SK-N-SH treated with all-trans-retinoic acid at 6 μM for 48 hours (cell line): ENCODE results near the gene CFAP58.

ENCODE experiments used
- ARNTL ChIP-seq: fragments of 450-650 bp; formaldehyde crosslinking; IDR thresholded peaks from 2 replicates; pipeline ENCODE4 v1.5.0; 2020; ENCODE audit warnings: low read depth, mild to moderate bottlenecking, moderate library complexity, borderline replicate concordance
- CSDC2 ChIP-seq: fragments of 250-450 bp; sonication (Bioruptor Pico); IDR thresholded peaks from 2 replicates; pipeline ENCODE4 v1.5.0; 2020; ENCODE audit warnings: mild to moderate bottlenecking, moderate library complexity
- ESRRG ChIP-seq: fragments of 250-450 bp; sonication (Bioruptor Pico); IDR thresholded peaks from 2 replicates; pipeline ENCODE4 v1.6.1; 2021; ENCODE audit warnings: mild to moderate bottlenecking
- GLIS3 ChIP-seq: fragments of 250-450 bp; sonication (Bioruptor Pico); IDR thresholded peaks from 2 replicates; pipeline ENCODE4 v1.5.0; 2020; ENCODE audit warnings: mild to moderate bottlenecking, moderate library complexity
- ISL1 ChIP-seq: fragments of 250-450 bp; sonication (Bioruptor Pico); IDR thresholded peaks from 2 replicates; pipeline ENCODE4 v2.1.2; 2022; ENCODE audit warnings: mild to moderate bottlenecking, moderate library complexity
- PPARA ChIP-seq: fragments of 250-450 bp; sonication (Bioruptor Pico); IDR thresholded peaks from 2 replicates; pipeline ENCODE4 v1.5.0; 2020; ENCODE audit warnings: mild to moderate bottlenecking, borderline replicate concordance
- SNAI2 ChIP-seq: fragments of 250-450 bp; sonication (Bioruptor Pico); IDR thresholded peaks from 2 replicates; pipeline ENCODE4 v1.5.0; 2020; ENCODE audit warnings: mild to moderate bottlenecking, moderate library complexity
- ZFP3 ChIP-seq: fragments of 250-450 bp; sonication (Bioruptor Pico); IDR thresholded peaks from 2 replicates; pipeline ENCODE4 v1.5.0; 2020; ENCODE audit warnings: mild to moderate bottlenecking, moderate library complexity
- ZFP30 ChIP-seq: fragments of 450-650 bp; formaldehyde crosslinking; IDR thresholded peaks from 2 replicates; pipeline ENCODE4 v1.5.0; 2022; ENCODE audit warnings: mild to moderate bottlenecking, moderate library complexity
- ZNF565 ChIP-seq: fragments of 450-650 bp; formaldehyde crosslinking; conservative IDR thresholded peaks from 2 replicates; pipeline ENCODE4 v1.5.0; 2020; ENCODE audit warnings: low read depth, mild to moderate bottlenecking, moderate library complexity
- TF ChIP-seq, protein P1 (sequence below): fragments of 250-450 bp; sonication (Bioruptor Pico); IDR thresholded peaks from 2 replicates; pipeline ENCODE4 v1.5.0; 2020; ENCODE audit warnings: mild to moderate bottlenecking, moderate library complexity
- TF ChIP-seq, protein P2 (sequence below): fragments of 250-450 bp; sonication (Bioruptor Pico); IDR thresholded peaks from 2 replicates; pipeline ENCODE4 v1.8.0; 2020; ENCODE audit warnings: mild to moderate bottlenecking, moderate library complexity, borderline replicate concordance
- TF ChIP-seq, protein P3 (sequence below): fragments of 250-450 bp; sonication (Bioruptor Pico); IDR thresholded peaks from 2 replicates; pipeline ENCODE4 v1.5.1; 2020; ENCODE audit warnings: low read depth, mild to moderate bottlenecking, moderate library complexity

DNA sequence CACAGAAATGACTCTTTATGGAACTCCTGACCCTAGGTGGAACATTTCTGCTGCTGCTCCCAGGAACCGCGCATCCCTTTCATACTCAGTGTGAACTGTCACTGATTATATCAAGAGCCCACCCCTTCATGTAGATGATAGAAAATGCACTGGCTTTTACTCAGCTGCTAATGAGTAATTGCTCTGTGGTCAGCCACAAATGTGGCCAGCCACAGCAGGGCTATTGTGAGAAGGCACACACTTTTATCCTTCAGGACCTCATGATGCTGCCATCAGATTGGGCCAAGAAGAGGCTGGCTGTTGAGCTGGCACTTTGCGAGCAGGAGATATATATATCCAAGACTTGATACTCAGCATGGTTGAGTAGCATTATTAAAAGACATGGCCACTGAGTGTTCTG, 124.7 kb downstream of the CFAP58 start:
- no peak for TF ChIP-seq ESRRG
- TF ChIP-seq, protein P1, sequence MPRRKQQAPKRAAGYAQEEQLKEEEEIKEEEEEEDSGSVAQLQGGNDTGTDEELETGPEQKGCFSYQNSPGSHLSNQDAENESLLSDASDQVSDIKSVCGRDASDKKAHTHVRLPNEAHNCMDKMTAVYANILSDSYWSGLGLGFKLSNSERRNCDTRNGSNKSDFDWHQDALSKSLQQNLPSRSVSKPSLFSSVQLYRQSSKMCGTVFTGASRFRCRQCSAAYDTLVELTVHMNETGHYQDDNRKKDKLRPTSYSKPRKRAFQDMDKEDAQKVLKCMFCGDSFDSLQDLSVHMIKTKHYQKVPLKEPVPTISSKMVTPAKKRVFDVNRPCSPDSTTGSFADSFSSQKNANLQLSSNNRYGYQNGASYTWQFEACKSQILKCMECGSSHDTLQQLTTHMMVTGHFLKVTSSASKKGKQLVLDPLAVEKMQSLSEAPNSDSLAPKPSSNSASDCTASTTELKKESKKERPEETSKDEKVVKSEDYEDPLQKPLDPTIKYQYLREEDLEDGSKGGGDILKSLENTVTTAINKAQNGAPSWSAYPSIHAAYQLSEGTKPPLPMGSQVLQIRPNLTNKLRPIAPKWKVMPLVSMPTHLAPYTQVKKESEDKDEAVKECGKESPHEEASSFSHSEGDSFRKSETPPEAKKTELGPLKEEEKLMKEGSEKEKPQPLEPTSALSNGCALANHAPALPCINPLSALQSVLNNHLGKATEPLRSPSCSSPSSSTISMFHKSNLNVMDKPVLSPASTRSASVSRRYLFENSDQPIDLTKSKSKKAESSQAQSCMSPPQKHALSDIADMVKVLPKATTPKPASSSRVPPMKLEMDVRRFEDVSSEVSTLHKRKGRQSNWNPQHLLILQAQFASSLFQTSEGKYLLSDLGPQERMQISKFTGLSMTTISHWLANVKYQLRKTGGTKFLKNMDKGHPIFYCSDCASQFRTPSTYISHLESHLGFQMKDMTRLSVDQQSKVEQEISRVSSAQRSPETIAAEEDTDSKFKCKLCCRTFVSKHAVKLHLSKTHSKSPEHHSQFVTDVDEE (CRISPR knock-in tag): no peak
- no peak for TF ChIP-seq ZFP30 (CRISPR knock-in tag)
- TF ChIP-seq, protein P2, sequence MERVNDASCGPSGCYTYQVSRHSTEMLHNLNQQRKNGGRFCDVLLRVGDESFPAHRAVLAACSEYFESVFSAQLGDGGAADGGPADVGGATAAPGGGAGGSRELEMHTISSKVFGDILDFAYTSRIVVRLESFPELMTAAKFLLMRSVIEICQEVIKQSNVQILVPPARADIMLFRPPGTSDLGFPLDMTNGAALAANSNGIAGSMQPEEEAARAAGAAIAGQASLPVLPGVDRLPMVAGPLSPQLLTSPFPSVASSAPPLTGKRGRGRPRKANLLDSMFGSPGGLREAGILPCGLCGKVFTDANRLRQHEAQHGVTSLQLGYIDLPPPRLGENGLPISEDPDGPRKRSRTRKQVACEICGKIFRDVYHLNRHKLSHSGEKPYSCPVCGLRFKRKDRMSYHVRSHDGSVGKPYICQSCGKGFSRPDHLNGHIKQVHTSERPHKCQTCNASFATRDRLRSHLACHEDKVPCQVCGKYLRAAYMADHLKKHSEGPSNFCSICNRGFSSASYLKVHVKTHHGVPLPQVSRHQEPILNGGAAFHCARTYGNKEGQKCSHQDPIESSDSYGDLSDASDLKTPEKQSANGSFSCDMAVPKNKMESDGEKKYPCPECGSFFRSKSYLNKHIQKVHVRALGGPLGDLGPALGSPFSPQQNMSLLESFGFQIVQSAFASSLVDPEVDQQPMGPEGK (CRISPR knock-in tag): no peak
- no peak for TF ChIP-seq ZNF565 (CRISPR knock-in tag)
- TF ChIP-seq SNAI2 (CRISPR knock-in tag): no peak
- TF ChIP-seq CSDC2 (CRISPR knock-in tag): no peak
- no peak for TF ChIP-seq ZFP3
- no peak for TF ChIP-seq ISL1
- TF ChIP-seq ARNTL (CRISPR knock-in tag): no peak
- no peak for TF ChIP-seq PPARA (CRISPR knock-in tag)
- TF ChIP-seq GLIS3 (CRISPR knock-in tag): no peak
- TF ChIP-seq, protein P3, sequence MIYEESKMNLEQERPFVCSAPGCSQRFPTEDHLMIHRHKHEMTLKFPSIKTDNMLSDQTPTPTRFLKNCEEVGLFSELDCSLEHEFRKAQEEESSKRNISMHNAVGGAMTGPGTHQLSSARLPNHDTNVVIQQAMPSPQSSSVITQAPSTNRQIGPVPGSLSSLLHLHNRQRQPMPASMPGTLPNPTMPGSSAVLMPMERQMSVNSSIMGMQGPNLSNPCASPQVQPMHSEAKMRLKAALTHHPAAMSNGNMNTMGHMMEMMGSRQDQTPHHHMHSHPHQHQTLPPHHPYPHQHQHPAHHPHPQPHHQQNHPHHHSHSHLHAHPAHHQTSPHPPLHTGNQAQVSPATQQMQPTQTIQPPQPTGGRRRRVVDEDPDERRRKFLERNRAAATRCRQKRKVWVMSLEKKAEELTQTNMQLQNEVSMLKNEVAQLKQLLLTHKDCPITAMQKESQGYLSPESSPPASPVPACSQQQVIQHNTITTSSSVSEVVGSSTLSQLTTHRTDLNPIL (CRISPR knock-in tag): no peak
